COLO668 (cell line): Measurements from ENCODE around the gene ZNF592.
A peak's percentile ranks its signal among the peaks of the same experiment; 100 is the strongest.

Experiments used
- DNase-seq: peaks from one replicate; lab custom pipeline; 2025; ENCODE audit not compliant: unreplicated experiment; lab: John Stamatoyannopoulos, UW

The ZNF592 gene

DNA sequence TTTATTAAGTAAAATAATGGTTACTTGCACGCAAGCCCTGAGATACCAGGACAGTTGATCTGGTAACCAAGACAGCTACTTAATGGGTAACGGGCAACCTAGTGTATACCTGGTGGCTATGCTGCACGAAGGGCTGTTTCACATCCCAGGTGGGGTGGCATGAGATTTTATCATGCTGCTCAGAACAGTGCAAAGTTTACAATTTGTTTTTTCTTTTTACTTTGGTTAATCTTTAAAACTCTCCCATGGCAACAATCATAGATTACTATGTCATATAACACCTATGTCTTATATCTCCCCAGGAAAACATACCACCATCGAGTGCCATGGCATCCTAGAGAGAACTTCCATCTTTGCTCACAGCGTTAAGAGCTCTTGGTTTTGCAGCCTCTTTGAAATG is 103.8 kb downstream of the ZNF592 start:
- DNase-seq = no peak

DNA sequence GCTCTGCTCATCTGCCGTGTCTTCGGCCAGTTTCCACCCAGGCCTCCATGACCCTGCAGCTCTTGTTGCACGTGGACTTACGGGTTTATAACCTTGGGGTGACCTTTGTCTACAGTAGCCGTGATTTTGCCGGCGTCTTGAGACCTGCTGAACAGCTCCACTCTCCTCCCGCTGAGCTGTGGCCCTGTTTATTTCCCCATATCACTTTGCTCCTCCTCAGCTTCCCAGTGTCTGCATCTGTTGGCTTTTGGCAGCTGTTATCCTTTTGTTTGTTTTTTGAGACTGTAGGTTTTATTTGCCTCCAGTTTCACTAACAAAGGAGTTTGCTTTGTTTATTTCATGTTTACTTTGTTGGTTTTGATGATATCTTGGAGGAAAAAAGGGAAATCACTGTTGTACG is 106.7 kb downstream of the ZNF592 start:
- peak; percentile 26 for DNase-seq

DNA sequence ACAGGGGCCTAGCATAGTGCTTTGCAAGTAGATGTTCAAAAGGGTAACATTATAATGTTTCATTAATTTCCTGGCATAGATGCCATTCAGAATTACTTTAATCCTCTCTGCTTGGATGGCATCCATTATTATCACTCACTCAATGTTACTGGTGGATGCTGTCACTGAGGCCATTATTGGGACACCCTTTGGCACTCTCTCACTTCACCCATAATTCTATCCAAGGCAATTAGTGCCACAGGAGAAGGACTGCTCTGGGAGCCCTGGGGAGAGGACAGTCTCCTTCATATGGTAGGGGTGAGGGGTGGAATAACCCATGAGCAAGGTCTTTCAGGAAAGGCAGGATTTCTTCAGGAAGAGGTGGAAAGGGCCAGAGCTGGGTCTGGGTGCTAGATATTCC is 107.4 kb downstream of the ZNF592 start:
- no peak for DNase-seq
